ENCODE measurements around the gene MIER2.

Gene MIER2

DNA sequence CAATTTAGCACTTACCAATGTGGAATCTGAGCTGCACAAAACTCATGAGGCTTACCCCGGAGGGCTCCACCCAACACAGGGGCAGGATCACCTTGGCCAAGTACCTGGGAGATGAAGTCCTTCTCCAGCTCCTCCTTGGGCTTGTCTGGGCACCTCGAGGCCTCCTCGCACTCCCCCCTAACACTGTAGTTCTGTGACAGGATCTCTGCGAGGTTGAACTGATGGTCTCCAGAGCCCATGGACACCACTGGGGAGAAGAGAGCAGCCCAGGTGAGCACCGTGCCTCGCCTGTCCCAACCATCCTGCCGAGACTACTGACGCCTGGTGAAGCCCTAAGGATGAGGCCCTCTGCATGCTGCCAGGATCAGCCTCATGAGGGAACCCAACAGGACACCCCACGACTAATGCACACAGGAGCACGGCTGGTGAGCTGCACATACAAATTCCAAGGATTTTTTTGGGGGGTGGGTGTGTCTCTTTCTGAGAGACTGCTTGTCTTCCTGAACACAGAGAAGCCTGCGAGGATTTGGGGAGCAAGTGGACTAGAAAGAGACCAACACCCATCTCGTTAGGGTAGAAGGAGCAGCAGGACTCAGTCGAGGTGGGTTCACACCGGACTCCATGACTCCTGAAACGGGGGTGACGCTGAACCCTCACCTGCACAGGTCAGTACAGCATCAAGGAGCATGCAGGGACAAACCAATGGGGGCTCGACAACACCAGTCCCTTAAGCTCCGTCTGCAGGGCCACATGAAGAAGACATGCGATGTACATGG is 10.1 kb downstream of the MIER2 start:
- no peak for DNase-seq (ENCODE audit: low spot score)

DNA sequence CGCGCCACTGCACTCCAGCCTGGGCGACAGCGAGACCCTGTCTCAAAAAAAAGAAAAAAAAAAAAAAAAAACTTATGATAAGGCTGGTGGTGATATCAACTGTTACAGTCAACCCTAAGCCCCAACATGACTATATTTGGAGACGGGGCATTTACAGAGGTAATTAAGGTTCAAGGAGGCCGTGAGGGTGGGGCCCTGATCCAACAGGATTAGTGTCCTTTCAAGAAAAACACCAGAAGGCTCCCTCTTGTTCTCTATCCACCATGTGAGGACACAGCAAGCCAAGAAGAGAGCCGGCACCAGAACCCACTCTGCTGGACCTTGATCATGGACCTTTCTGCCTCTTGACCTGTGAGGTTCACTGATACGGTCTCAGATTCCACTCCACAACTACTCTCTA is 14.1 kb downstream of the MIER2 start:
- no peak for DNase-seq (ENCODE audit: low spot score)

DNA sequence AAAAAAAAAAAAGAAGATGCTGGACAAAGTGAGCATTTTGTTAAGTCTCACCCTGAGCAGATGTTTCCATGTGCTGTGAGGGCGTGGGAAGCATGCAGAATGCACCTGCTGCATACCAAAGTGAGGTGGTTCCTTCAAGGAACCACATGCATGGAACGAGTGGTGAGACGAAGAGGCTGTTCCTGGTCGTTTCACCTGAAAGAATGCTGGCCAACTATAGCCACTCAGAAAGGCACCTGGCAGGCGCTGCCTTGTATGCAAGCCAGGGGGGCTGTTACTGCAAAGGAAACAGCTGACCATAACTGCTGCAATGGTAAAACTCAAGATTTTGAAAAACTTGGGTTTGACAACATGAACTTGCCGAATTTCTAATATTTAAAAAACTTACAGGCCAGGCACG is 14.7 kb downstream of the MIER2 start:
- DNase-seq (ENCODE audit: low spot score): no peak

DNA sequence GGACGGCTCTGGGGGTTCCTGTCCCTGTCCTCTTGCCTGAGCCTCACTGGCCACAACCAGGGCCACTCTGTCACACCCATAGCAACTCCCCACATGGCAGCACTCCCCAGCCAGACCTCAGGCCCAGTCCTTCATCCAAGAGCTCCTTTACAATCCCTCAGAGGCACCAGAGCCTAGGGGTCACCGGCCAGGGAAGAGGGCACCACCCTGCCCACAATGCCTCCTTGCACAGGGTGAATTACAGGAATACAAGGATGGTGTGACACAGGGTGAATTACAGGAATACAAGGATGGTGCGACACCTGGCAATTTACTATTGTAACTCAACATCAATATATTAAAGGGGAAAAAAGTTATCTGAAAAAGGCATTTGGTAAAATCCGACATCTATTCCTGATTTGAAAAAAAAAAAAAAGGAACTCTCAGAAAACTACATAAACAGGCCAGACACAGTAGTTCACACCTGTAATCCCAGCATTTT is 16.5 kb downstream of the MIER2 start:
- DNase-seq (ENCODE audit: low spot score): no peak

DNA sequence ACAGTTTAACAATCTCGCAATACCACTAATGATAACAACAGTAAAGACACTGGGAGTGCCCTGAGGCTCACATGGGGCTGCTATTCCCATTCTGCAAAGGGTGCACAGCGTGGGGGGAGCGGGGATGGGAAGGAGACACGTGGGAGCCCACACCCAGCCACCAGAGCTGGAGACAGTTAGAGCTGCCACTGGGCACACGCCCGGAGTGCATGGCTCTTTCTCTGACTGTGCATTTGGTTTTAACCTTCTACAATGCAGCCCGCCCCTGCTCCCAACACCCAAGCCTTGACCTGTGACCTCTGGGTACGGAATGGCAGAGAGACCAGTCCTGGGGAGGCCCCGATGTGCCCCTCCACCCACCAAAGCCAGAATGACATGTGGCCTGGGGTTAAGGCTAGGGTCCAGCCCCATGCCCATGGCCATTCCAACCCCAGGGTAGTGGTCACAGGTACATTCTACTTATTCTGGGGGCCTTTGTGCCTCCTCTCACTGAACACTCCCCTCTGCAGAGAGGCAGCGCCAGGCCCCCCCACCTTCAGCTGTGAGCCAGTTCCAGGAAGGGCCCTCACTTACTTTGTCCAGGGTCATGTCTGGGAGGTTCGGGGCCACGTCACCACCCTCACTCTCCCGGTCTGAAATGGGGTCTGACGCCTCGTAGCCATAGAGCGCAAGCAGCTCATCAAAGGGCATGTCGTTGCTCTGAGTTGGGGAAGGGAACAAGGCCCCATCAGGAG is 17.1 kb downstream of the MIER2 start:
- DNase-seq (ENCODE audit: low spot score): no peak

DNA sequence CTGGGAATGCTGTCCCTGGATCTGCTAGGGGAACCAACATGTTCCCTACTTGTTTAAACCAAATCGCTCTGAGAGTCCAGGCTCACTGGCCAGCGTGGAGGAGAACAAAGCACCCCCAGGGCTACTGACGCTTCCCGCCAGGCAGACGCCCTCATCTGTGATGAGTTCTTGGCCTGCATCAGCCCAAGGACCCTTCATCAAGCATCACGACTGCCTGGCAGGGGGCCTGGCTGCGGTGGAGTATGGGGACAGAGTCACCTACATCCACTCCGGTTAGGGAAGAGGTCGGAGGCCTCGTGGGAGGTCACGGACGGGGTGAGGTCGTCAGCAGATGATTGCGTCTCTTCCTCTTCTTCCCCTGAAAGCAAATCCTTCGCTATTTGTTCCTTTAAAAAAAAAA is 17.7 kb downstream of the MIER2 start:
- no peak for DNase-seq (ENCODE audit: low spot score)

DNA sequence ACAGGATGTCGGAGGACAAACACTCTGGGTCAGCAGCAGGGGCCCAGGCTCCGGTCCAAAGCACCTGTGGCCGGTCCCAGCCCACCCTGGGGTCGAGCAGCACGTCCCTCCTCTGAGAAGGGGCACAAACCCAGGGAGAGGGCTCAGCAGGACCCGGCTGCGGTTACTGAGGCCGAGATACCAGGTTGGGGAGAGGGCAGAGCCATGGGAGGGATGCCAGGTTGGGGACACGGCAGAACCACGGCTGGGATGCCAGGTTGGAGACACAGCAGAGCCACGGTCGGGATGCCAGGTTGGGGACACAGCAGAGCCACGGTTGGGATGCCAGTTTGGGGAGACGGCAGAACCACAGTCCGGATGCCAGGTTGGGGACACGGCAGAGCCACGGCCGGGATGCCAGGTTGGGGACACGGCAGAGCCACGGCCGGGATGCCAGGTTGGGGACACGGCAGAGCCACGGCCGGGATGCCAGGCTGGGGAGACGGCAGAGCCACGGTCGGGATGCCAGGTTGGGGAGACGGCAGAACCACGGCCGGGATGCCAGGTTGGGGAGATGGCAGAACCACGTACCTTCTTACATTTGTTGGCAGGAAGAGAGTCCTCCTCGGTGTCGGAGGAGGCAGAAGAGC is 18.5 kb downstream of the MIER2 start:
- no peak for DNase-seq (ENCODE audit: low spot score)

DNA sequence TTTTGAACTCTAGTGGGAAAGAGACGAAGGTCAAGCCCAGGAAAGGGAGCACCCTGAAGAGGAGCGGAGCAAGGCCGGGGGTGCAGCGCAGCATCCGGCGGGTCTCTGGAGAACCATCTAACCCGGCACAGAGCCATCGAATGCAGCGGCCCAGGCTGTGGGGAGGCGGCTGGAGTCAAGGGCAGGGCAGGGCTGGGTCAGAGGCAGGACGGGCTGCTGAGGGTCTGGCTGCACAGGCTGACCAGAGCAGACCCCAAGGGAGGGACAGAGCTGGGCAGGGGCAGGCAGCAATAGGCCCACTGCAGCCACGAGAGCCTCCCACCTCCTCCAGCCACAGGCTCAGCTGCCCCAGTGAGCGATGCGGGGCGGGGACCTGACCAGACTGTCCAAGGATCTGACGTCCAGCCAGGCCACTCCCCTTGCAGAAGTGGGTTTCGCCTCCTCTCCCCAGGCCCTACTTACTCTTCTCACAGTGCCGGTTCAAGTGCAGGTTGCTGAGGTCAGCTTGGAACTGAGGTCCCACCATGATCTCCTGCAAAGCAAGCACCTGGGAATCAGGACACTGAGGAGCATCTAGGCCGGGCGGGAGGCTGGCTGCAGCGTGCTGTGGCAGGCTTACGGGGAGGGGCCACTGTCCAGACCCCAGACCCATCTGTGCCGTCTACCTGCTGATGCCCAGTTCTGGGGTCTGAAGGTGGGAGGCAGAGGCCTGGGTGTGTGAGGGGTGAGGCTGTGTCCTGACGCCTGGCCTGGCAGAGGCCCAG is 19.2 kb downstream of the MIER2 start:
- no peak for DNase-seq (ENCODE audit: low spot score)

DNA sequence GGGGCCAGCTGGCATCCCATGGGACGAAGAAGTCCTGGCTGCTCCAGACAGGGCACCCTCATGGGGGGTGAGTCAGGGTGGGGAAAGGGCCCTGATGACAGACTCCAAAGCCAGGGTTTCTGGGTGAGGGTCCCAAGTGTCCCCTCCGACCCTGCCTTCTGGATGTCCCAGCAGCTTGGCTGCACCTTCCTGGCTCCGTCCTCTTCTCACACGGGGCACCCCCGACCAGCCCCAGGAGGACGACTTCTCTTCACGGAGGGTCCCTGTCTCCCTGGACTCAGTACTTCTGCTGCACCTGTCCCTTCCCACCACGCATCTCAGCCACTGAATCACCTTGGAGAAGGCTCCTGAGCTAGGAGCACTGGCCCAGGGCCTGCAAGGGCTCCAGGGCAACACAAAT is 19.9 kb downstream of the MIER2 start:
- no peak for DNase-seq (ENCODE audit: low spot score)

DNA sequence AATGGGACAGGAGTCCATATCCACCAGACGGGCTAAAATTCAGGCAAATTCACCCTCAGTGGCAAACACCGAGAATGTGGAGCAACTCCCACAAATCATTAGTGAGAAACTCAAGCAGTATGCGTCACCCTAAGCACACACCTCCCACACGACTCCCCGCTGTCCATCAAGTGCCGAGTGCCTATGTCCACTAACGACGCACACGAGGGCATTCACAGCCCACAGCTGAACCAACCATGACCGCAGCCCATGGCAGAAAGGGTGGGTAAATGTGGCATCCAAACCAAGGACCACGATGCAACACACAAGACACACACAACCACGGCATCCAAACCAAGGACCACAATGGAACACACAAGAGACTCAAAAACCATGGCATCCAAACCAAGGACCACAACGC is 22.0 kb downstream of the MIER2 start:
- no peak for DNase-seq (ENCODE audit: low spot score)

DNA sequence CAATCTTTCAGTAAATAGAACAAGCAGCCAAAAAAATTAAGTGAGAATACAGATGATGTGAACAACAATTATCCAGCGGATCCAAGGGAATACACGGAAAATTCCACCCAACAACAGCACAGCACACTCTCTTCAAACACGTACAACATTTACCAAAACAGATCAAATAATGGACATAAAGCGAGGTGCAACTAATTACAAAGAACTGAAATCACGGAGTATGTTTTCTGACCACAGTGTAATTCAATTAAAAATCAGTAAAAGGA is 26.2 kb downstream of the MIER2 start:
- no peak for DNase-seq (ENCODE audit: low spot score)

DNA sequence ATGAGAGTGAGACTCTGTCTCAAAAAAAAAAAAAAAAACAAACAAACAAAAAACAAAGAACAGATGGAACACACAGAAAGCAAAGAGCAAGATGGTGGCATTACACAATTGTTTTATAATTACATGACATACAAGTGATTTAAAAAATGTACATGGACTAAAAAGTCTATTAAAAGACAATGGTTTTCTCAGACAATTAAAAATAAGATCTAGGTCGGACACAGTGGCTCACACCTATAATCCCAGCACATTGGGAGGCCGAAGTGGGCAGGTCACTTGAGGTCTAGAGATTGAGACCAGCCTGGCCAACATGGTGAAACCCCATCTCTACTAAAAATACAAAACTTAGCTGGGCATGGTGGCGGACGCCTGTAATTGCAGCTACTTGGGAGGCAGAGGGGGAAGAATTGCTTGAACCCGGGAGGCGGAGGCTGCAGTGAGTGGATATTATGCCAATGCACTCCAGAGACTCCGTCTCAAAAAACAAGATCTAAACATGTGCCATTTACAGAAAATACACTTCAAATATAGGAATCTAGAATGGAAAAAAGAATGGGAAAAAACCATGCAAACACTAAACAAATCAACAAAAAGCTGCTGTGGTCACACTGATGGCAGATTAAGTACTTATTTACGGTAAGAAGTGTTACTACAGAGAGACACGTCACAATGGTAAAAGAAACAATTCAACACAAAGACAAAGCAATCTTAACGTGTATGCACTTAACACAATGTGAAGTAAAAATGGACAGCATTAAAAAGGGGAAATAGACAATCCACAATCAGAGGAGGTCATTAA is 26.7 kb downstream of the MIER2 start:
- no peak for DNase-seq (ENCODE audit: low spot score)

DNA sequence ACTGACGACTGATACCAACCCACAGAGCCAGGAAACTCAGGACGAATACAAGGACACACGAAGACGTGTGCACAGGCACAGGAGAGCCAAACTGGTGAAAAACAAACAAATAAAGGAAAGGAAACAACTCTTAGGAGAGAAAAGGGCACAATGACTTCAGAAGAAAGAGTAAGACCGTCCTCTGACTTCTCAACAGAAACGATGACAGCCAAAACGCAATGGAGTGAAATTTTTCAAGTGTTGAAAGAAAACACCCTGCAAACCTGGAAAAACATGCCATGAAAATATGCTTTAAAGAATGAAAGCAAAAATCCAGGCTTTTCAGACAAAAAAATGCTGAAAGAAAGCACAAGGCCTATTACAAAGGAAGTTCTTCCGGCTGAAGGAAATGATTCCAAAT is 28.8 kb downstream of the MIER2 start:
- DNase-seq (ENCODE audit: low spot score): no peak

DNA sequence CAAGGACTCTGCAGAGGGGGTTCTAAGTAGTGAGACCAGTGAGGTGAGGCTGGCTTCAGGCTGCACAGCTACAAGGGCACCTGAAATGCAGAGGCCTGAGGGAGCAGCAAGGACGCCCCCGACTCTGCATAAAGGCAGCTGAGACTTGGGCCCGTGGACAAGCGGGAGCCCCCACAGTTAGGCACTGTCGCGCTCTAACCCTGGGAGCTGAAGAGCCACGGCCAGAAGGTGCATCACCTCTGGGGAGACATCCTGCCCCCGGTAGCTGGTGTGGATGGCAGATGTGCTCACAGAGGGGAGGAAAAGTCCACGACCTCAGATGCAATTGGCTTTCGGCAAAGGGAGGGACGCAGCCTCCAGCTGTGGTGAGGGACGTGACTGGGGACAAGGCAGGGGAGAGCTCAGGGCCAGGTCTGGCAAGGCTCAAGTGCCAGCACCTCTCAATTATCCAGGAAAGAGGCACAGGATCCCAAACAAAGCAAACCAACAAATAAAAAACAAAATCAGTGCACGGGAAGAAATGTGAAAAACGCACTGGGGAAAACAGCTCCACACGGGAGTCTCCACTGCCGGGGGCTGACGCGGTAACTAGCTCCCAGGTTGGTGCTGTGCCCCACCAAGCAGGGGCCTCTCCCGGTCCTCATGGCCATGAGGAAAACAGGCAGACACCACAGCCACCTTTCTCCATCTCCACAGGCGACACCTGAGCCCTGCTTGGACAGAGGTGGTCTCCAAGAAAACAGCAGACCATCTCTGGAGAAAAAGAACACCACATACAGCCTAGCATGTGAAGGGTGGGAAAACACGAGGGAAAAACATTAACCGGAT is 30.4 kb downstream of the MIER2 start:
- no peak for DNase-seq (ENCODE audit: low spot score)

DNA sequence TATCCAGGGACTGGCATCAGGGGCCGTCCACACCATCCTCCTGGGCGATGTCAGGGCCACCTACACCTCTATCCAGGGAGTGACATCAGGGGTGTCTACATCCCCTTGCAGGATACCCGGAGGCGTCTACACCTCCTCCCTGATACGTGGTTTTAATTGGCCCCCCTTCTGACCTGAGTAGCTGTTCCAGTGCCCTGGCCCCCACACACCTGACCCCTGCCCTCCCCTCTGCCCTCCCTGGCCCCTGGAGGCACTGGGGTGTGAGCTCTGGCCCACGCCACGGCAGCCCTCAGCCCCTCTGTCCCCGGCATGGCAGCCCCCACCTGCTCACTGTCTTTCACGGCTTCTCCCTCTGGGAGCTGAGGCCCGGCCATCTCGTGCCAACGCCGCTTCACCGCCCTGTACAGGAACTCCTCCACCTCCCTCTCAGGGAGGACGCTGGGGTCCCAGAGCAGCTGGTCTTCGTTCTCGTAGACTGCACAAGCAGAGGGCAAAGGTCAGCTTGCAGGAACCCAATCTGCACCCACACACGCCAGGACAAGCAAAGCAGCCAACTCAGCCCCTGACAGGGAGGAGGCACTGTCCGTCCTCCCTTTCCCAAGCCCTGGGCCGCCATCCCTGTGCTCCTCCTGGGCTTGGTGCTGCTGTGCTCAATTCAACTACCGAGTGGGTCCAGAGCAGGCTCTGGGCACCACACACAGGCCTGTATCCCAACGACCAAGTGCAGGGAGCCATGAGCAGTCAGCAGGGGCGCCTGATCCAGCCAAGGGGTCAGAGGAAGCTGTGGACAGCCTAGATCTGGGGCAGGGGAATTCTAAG is 31.2 kb downstream of the MIER2 start:
- DNase-seq (ENCODE audit: low spot score): no peak

DNA sequence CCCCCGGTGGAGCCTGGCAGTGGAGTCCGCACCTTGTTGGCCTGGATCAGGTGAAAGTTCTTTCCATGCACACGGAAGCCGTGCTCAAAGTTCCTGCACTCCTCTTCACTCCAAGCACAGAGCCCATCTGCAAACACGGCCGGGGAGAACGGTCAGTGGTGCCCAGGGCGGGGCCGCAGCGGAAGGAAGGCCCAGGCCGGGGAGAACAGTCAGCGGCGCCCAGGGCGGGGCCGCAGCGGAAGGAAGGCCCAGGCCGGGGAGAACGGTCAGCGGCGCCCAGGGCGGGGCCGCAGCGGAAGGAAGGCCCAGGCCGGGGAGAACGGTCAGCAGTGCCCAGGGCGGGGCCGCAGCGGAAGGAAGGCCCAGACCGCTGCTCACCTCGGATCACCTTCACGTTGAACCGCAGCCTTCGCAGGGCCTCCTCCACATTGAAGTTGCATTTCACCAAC is 32.8 kb downstream of the MIER2 start:
- DNase-seq (ENCODE audit: low spot score): no peak

DNA sequence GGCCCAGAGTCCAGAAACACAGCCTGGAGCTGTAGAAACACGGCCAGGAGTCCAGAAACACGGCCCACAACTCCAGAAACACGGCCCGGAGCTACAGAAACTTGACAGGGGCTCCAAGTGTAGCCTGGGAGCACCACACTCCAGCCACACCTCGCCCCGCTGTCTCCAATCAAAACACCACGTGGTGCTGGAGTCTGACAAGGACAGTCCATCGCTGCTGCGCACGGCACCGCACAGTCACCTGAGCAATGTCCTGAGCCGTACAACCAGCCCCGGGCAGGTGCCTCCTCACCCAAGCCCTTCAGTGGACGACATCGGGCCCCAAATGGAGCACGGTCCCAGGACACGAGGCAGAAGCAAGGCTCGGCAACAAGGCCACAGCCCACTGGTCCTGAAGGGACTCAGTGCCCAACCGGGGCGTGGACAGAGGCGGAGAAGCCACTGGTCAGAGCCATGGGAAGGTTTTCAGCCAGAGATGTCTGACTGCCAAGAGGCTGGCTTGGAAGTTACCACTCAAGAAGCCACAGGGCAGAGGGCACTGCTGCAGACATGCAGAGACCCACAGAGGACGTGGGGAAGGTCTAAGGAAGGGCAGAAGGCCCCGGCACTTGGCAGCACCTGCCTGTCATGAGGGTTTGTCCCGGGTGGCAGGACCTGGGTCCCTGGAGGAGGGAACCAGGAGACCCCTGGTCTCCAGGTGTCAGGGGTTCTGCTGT is 33.7 kb downstream of the MIER2 start:
- no peak for DNase-seq (ENCODE audit: low spot score)

DNA sequence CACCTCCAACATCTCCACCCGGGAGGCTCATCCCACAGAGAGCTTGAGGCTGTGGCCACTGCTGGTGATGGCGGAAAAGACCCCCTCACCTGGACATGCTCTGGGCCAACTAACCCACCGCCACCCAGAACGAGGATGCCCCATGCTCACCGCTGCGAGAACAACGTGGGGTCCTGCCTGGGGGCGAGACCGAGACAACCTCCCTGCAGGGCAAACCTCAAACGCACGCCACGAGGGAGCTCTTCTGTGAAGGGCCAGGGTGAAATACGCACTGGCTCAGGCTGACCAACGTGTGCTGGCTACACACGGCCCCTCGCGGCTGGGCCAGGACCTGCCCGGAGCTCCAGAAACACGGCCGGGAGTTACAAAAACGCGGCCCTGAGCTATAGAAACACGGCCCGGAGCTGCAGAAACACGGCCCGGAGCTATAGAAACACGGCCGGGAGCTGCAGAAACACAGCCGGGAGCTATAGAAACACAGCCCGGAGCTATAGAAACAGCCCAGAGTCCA is 34.4 kb downstream of the MIER2 start:
- DNase-seq (ENCODE audit: low spot score): no peak

DNA sequence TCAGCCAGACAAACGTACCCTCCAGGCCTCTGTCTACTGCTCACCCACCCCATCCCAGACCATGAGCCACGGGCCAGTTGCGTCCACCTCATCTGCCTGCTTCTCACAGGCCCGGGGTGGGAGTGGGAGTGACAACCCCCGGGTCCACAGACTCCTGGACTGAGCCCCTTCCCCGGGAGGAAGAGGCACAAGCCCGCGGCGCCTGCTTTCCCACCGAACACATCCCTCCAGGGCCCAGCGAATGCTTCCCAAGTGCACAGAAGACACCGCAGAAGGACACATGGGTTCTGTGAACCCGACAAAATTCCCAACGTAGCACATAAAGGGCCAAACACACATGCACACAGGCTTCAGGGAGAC is 35.4 kb downstream of the MIER2 start:
- DNase-seq (ENCODE audit: low spot score): no peak

All from SK-N-DZ (cell line).